ENCODE measurements around the gene RNF40. TPM values are rescaled to one million over a fixed set of nuclear protein-coding genes. Genes with fewer than 3 reads are reported as not detected.
A peak's percentile ranks its signal among the peaks of the same experiment; 100 is the strongest.

The RNF40 gene
- total RNA-seq, 1 donor: 73.5 TPM

GRCh38 chr16:30747331-30747730 lies 14.8 kb upstream of the RNF40 start:
- TF ChIP-seq CTCF (IDR thresholded peaks at IDR 0.05; ENCODE audit: insufficient read depth, low read length): no peak
- DNase-seq (ENCODE audit: low read depth): peak; percentile 70
- H3K4me3 ChIP-seq (ENCODE audit: low read depth, low read length): peak overlapping the region; percentile 67

DNA sequence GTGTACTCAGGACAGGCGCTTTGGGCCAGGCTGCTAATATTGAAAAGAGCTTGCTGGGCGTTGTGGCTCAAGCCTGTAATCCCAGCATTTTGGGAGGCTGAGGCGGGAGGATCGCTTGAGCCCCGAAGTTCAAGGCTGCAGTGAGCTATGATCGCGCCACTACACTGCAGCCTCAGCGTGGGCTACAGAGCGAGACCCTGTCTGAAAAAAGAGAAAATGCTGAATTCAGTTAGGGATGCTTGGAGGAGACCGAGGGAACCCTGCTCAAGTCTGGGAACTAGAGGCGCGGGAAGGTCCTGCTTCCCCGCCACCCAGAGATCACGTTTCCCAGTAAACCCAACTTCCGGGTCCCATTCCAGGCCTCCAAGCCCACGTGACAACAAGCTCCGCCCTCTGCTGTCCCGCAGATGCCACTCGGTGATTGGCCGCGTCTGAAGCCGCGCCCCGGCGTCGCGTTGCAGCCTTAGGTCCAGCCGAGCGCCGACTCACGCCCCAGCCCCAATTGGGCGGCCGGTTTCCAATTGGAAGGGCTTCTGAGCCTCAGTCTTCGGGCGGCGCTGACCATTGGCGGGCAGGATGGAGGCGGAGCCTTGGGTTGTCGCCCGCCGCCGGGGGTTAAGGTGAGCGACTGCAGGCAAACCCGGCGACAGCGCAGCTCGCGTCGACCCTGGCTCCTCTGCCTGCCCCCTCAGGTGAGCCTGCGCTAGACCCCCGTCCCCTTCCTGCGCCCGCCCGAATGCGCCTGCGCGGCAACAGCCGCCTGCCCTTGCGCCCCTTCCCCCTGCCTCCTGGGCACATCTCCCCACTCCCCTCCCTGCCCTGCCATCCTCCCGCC lies 14.1 kb upstream of the RNF40 start, which contains the start of gene PHKG2:
TSS of gene PHKG2 (plus strand) at position 627 of the 835 bp plus-strand sequence. CDS start 396 bp downstream, outside the sequence.
- no peak for TF ChIP-seq CTCF (IDR thresholded peaks at IDR 0.05; ENCODE audit: insufficient read depth, low read length)
- H3K4me3 ChIP-seq (ENCODE audit: low read depth, low read length): peak within 1 kb of the TSS; percentile 88
- DNase-seq (ENCODE audit: low read depth): peak; percentile 98

DNA sequence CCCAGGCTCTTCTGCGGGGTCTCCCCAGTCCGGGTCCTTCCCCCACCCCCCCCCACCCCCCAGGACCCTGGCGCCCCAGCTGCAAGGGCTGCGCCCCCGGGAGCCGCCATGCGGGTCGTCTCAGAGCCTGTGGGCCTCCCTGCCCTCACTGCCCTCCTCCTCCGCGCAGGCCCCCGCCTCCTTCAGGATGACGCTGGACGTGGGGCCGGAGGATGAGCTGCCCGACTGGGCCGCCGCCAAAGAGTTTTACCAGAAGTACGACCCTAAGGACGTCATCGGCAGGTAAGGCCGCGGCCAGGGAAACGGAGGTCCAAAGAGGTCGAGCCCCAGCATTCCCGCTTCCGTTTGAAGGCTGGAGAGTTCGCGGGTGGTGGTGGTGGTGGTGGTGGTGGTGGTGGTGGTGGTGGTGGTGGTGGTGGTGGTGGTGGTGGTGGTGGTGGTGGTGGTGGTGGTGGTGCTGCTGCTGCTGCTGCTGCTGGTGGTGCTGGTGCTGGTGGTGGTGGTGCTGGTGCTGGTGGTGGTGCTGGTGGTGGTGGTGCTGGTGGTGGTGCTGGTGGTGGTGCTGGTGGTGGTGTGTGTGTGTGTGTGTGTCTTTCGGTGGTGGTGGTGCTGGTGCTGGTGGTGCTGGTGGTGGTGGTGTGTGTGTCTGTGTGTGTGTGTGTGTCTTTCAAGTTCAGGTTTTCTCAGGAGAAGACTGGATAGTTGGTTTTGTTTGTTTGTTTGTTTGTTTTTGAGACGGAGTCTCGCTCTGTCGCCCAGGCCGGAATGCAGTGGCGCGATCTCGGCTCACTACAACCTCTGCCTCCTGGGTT lies 13.3 kb upstream of the RNF40 start:
- no peak for TF ChIP-seq CTCF (IDR thresholded peaks at IDR 0.05; ENCODE audit: insufficient read depth, low read length)
- peak; percentile 24 for DNase-seq (ENCODE audit: low read depth)

GRCh38 chr16:30750201-30750600 lies 11.9 kb upstream of the RNF40 start:
- no peak overlapping the region for H3K4me3 ChIP-seq (ENCODE audit: low read depth, low read length)
- no peak for TF ChIP-seq CTCF (IDR thresholded peaks at IDR 0.05; ENCODE audit: insufficient read depth, low read length)
- DNase-seq (ENCODE audit: low read depth): no peak

More for the DNA sequence above, 13.3 kb upstream of the RNF40 start:
- peak overlapping the region; percentile 88 for H3K4me3 ChIP-seq (ENCODE audit: low read depth, low read length)

GRCh38 chr16:30750876-30751465 lies 11.2 kb upstream of the RNF40 start:
- no peak for TF ChIP-seq CTCF (IDR thresholded peaks at IDR 0.05; ENCODE audit: insufficient read depth, low read length)
- DNase-seq (ENCODE audit: low read depth): no peak
- no peak overlapping the region for H3K4me3 ChIP-seq (ENCODE audit: low read depth, low read length)

DNA sequence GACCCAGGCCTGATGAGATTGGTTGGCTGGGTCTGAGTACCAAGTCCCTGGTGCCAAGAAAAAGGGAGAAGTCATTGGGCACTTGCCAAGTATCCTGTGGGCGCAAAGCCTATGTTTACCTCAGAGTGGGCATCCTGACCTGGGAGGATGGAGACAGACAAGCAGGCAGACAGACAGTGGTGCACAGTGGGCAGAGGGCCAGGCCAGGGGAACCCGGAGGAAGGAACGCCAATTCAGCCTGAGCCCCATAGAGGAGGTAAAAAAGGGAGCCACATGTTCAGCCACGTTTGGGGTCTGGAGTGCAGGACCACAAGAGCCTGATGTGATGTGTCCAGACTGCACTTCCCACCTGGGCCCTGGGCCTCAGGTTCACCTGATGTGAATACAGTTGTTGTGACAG lies 8.5 kb upstream of the RNF40 start:
- H3K4me3 ChIP-seq (ENCODE audit: low read depth, low read length): no peak overlapping the region
- TF ChIP-seq CTCF (IDR thresholded peaks at IDR 0.05; ENCODE audit: insufficient read depth, low read length): no peak
- no peak for DNase-seq (ENCODE audit: low read depth)

Data from fibroblast of the aortic adventitia (primary cell).